Panc1 (cell line): ENCODE results near the gene GAB3. TPM values are rescaled to one million over a fixed set of nuclear protein-coding genes. Genes with fewer than 3 reads are reported as not detected.

Source experiments
- ATAC-seq: fragments of 200-7000 bp; cut with Tn5 transposase; 2 replicates; pipeline ENCODE4 v1.9.1; 2020; ENCODE audit warnings: mild to moderate bottlenecking, moderate library complexity
- BruUV-seq: library from RNA; stranded (reverse); fragments of 400-500 nt; replicated peaks from 2 replicates; lab custom pipeline; 2021; lab: Mats Ljungman, UMichigan
- CTCF ChIA-PET: fragments of 300-600 bp; sonication (Branson Sonifier 250); formaldehyde crosslinking; loops from one replicate; lab custom pipeline; 2022; ENCODE audit warnings: antibody characterized with exemption; lab: Charles Lee
- POLR2A ChIA-PET: fragments of 300-600 bp; sonication (Branson Sonifier 250); formaldehyde crosslinking; loops from one replicate; lab custom pipeline; 2022; ENCODE audit warnings: antibody characterized with exemption; lab: Charles Lee
- DNase-seq: peaks from one replicate; pipeline ENCODE4 v3.0.0-alpha.2; 2010; ENCODE audit warnings: low read depth, low spot score
- H3K27ac ChIP-seq: 2 replicates; pipeline ENCODE4 v1.5.1; 2011; ENCODE audit warnings: mild to moderate bottlenecking, low read length, inconsistent platforms
- H3K27me3 ChIP-seq: fragments of 200-500 bp; sonication (Bioruptor generic); 2 replicates; pipeline ENCODE4 v1.6.0; 2014; ENCODE audit warnings: low read length, inconsistent platforms; ENCODE audit not compliant: control insufficient read depth, insufficient read depth
- H3K36me3 ChIP-seq: fragments of 200-500 bp; sonication (Bioruptor generic); 2 replicates; pipeline ENCODE4 v1.5.1; 2014; ENCODE audit warnings: inconsistent platforms, mild to moderate bottlenecking, low read length, moderate library complexity; ENCODE audit not compliant: control insufficient read depth, insufficient read depth
- H3K4me1 ChIP-seq: 2 replicates; pipeline ENCODE4 v1.5.1; 2011; ENCODE audit warnings: inconsistent platforms, mild to moderate bottlenecking, low read length, moderate library complexity; ENCODE audit not compliant: control insufficient read depth, insufficient read depth
- H3K4me3 ChIP-seq, 2 experiments: 2 replicates each; pipeline ENCODE4 v1.5.1; 2011 to 2012; ENCODE audit warnings: low read depth in 2 of 2, low read length in 2 of 2, mild to moderate bottlenecking in 2 of 2, inconsistent platforms in 1 of 2, moderate library complexity in 1 of 2
- H3K9me3 ChIP-seq: fragments of 200-500 bp; sonication (Bioruptor generic); 2 replicates; pipeline ENCODE4 v1.5.1; 2014; ENCODE audit warnings: low read depth, mild to moderate bottlenecking, inconsistent platforms, low read length, moderate library complexity; ENCODE audit not compliant: control insufficient read depth, insufficient read depth
- POLR2AphosphoS5 ChIP-seq: IDR thresholded peaks from 2 replicates; pipeline ENCODE4 v1.6.1; 2012; ENCODE audit warnings: mild to moderate bottlenecking, low read depth, low read length, moderate library complexity
- SIN3A ChIP-seq: IDR thresholded peaks from 2 replicates; pipeline ENCODE4 v1.6.1; 2012; ENCODE audit warnings: low read depth, mild to moderate bottlenecking, low read length, moderate library complexity, borderline replicate concordance; ENCODE audit not compliant: insufficient read depth
- TCF7L2 ChIP-seq: IDR thresholded peaks from 2 replicates; pipeline ENCODE4 v1.6.1; 2011; ENCODE audit warnings: mild to moderate bottlenecking, low read depth, low read length, inconsistent platforms
- in situ Hi-C: cut with HindIII; loops from 2 replicates; pipeline ENCODE4 v1.10.0; 2016; ENCODE audit warnings: low sequenced_read_pairs, low pct_unique_long_range_greater_than_20kb
- intact Hi-C: fragments of 100-400 bp; cut with micrococcal nuclease; formaldehyde crosslinking; loops from one replicate; pipeline ENCODE4 v1.10.0; 2022; ENCODE audit not compliant: unreplicated experiment
- total RNA-seq: library from RNA; stranded (reverse); gene quantifications from one replicate; pipeline ENCODE4 v1.2.1, GENCODE V29; 2021; ENCODE audit not compliant: unreplicated experiment
- TF ChIP-seq, protein P1 (sequence below): fragments of 450-650 bp; IDR thresholded peaks from 2 replicates; pipeline ENCODE4 v1.5.1; 2017; ENCODE audit warnings: mild to moderate bottlenecking
- TF ChIP-seq, protein P2 (sequence below), 2 experiments: IDR thresholded peaks; 2 replicates each; pipeline ENCODE4 v1.6.1; 2011 to 2012; ENCODE audit warnings: low read depth in 2 of 2, control low read depth in 1 of 2, low read length in 1 of 2, mild to moderate bottlenecking in 1 of 2, moderate library complexity in 1 of 2; ENCODE audit not compliant: insufficient read depth in 1 of 2

GAB3 gene
- total RNA-seq, 1 experiment from 2014 or later: 8.2 TPM

DNA sequence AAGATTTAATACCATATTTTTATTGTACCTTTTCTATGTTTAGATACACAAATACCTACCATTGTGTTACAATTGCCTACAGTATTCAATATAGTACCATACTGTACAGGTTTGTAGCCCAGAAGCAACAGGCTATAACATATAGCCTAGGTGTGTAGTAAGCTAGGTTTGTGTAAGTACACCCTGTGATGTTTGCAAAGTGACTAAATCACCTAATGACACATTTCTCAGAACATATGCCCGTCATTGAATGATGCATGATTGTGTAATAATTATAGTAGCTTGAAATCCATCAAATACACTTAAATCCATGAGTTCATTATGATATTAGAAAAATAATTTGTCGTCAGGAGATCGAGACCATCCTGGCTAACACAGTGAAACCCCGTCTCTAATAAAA is 30.8 kb downstream of the GAB3 start:
- Histone ChIP-seq H3K4me3 (no peak overlapping the region), H3K27me3 (no peaks in the 10 kb centered on the region), H3K27ac (no peak overlapping the region), H3K9me3 (no peaks in the 10 kb centered on the region), H3K36me3 (no peaks in the 10 kb centered on the region), H3K4me1 (peaks cover 8% of the 10 kb centered on the region)
- ATAC-seq: no peak
- in situ Hi-C loops: no loop called here
- no TSS peak for BruUV-seq
- TF ChIP-seq, protein P1, sequence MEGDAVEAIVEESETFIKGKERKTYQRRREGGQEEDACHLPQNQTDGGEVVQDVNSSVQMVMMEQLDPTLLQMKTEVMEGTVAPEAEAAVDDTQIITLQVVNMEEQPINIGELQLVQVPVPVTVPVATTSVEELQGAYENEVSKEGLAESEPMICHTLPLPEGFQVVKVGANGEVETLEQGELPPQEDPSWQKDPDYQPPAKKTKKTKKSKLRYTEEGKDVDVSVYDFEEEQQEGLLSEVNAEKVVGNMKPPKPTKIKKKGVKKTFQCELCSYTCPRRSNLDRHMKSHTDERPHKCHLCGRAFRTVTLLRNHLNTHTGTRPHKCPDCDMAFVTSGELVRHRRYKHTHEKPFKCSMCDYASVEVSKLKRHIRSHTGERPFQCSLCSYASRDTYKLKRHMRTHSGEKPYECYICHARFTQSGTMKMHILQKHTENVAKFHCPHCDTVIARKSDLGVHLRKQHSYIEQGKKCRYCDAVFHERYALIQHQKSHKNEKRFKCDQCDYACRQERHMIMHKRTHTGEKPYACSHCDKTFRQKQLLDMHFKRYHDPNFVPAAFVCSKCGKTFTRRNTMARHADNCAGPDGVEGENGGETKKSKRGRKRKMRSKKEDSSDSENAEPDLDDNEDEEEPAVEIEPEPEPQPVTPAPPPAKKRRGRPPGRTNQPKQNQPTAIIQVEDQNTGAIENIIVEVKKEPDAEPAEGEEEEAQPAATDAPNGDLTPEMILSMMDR: no peak
- TF ChIP-seq SIN3A: no peak
- TF ChIP-seq TCF7L2: no peak
- TF ChIP-seq, protein P2, sequence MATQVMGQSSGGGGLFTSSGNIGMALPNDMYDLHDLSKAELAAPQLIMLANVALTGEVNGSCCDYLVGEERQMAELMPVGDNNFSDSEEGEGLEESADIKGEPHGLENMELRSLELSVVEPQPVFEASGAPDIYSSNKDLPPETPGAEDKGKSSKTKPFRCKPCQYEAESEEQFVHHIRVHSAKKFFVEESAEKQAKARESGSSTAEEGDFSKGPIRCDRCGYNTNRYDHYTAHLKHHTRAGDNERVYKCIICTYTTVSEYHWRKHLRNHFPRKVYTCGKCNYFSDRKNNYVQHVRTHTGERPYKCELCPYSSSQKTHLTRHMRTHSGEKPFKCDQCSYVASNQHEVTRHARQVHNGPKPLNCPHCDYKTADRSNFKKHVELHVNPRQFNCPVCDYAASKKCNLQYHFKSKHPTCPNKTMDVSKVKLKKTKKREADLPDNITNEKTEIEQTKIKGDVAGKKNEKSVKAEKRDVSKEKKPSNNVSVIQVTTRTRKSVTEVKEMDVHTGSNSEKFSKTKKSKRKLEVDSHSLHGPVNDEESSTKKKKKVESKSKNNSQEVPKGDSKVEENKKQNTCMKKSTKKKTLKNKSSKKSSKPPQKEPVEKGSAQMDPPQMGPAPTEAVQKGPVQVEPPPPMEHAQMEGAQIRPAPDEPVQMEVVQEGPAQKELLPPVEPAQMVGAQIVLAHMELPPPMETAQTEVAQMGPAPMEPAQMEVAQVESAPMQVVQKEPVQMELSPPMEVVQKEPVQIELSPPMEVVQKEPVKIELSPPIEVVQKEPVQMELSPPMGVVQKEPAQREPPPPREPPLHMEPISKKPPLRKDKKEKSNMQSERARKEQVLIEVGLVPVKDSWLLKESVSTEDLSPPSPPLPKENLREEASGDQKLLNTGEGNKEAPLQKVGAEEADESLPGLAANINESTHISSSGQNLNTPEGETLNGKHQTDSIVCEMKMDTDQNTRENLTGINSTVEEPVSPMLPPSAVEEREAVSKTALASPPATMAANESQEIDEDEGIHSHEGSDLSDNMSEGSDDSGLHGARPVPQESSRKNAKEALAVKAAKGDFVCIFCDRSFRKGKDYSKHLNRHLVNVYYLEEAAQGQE (IDR thresholded peaks at IDR 0.05; ENCODE audit: insufficient read depth in 1 of 2, low read depth in 2 of 2, low read length in 1 of 2): no peak
- TF ChIP-seq POLR2AphosphoS5: no peak
- POLR2A ChIA-PET: interaction anchor here (0.6 kb wide), 1 partner anchor 408 kb away, joined by 3 read pairs; no protein-coding TSS in a partner anchor
- CTCF ChIA-PET: no interaction called here
- intact Hi-C loops: no loop called here
- DNase-seq: no peak

DNA sequence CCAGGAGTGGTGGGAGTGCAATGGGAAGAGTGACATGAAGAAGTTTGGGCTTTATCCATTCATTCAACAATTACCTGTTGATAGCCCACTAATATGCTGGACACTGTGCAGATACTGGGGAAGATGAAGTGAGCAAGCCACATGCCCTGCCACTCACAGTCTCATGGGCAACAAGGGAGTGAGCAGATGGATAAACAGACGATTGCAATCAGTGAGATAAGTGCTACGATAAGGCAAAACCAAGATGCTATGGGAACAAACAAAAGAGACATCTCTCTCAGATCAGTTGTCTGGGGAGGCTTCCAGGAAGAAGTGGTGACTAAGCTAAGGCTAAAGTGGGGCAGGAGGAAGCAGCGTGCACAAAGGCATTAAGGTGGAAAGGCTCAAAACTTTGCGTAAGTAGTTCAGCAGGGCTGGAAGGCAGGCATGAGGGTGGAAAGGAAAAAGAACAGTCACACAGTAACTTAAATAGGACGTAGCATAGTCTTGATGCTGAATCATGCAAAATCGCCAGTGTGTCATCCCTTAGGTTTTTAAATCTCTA is 31.7 kb downstream of the GAB3 start:
- Histone ChIP-seq H3K27ac (peak overlapping the region; percentile 17; the same call in 1 of the 2 replicates), H3K9me3 (no peaks in the 10 kb centered on the region), H3K4me1 (peaks cover 10% of the 10 kb centered on the region), H3K27me3 (no peaks in the 10 kb centered on the region), H3K36me3 (no peaks in the 10 kb centered on the region), H3K4me3 (no peak overlapping the region)
- POLR2A ChIA-PET: interaction anchor here (0.6 kb wide), 1 partner anchor 407 kb away, joined by 3 read pairs; no protein-coding TSS in a partner anchor
- in situ Hi-C loops (loop anchor here (5.0 kb wide), 1 partner anchor 42 kb away; no protein-coding TSS in a partner anchor), intact Hi-C loops (no loop called here)
- ATAC-seq (no peak), DNase-seq (no peak)
- CTCF ChIA-PET: interaction anchor here (1.6 kb wide), 1 partner anchor 29 kb away, joined by 4 read pairs; no protein-coding TSS in a partner anchor
- TF ChIP-seq, protein P1: no peak
- TF ChIP-seq SIN3A (no peak), TCF7L2 (no peak), POLR2AphosphoS5 (no peak)
- TF ChIP-seq, protein P2 (IDR thresholded peaks at IDR 0.05; ENCODE audit: insufficient read depth in 1 of 2, low read depth in 2 of 2, low read length in 1 of 2): no peak
- BruUV-seq: no TSS peak
